ENCODE measurements around the gene NAB1.

DNA sequence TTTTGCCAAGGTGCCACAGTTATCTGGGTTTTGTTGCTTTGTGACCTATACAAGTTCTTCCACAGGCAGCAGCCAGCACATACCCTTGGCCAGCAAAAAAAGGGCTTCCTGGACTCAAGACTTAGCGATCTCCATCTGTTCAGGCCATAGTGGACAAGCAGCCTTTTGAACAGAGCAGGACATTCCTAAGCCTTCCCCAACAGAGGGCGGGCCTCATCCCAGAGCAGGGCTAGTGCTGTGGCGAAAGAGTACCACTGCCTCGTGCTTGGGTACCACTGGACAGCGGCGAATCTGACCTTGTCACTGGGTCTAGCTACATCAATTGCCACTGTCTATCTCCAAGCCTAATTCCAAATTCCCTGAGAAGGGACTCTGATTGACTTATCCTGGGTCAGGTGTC is 56.4 kb downstream of the NAB1 start:
- TF ChIP-seq CTCF (IDR thresholded peaks at IDR 0.05; ENCODE audit: low read length): no peak
- TF ChIP-seq EZH2 (IDR thresholded peaks at IDR 0.05; ENCODE audit: borderline replicate concordance, low read length): no peak

All from OCI-LY1 (cell line).